ENCODE results near the gene CST1. TPM values are rescaled to one million over a fixed set of nuclear protein-coding genes. Genes with fewer than 3 reads are reported as not detected.

Gene CST1
- total RNA-seq, 1 experiment from 2014 or later: 1.7 TPM

- Histone ChIP-seq H3K14ac (ENCODE audit: insufficient read depth, low read length) (no peak overlapping the region), H3K4me2 (ENCODE audit: insufficient read depth, insufficient read length, low read length) (no peak overlapping the region), H3K27ac (ENCODE audit: insufficient read length, low read depth, low read length) (no peak overlapping the region), H3K9ac (ENCODE audit: extremely low read depth, insufficient read length, low read length) (no peak overlapping the region), H3K4me1 (ENCODE audit: insufficient read depth, low read length) (no peaks in the 10 kb centered on the region; the same call in 1 of the 2 replicates), H3K9me3 (ENCODE audit: control insufficient read depth, low read depth, low read length) (no peaks in the 10 kb centered on the region), H2AFZ (ENCODE audit: low read length) (no peak overlapping the region), H3K79me2 (ENCODE audit: insufficient read depth, low read length) (no peaks in the 10 kb centered on the region), H2BK120ac (ENCODE audit: low read depth, low read length, poor library complexity, severe bottlenecking) (no peak overlapping the region), H3T11ph (ENCODE audit: low read length) (no peak overlapping the region), H2AK5ac (ENCODE audit: insufficient read length, low read length) (no peak overlapping the region), H2BK5ac (ENCODE audit: insufficient read length, low read length) (no peak overlapping the region), H3K27me3 (ENCODE audit: insufficient read depth, low read length) (peaks cover 31% of the 10 kb centered on the region), H3K18ac (ENCODE audit: insufficient read length, low read depth, low read length) (no peak overlapping the region), H4K91ac (ENCODE audit: insufficient read length, low read depth, low read length) (no peak overlapping the region), H3K23ac (ENCODE audit: insufficient read length, low read depth, low read length) (no peak overlapping the region), H3K79me1 (ENCODE audit: insufficient read depth, low read depth, low read length, poor library complexity, severe bottlenecking) (no peaks in the 10 kb centered on the region), H4K8ac (replicated peaks; ENCODE audit: insufficient read length, low read depth, low read length) (no peak overlapping the region), H3K23me2 (ENCODE audit: insufficient read length, low read depth, low read length, poor library complexity, severe bottlenecking) (no peaks in the 10 kb centered on the region), H4K5ac (ENCODE audit: insufficient read length, low read depth, low read length) (no peak overlapping the region), H3K4ac (ENCODE audit: low read depth, low read length) (no peak overlapping the region), H2BK20ac (ENCODE audit: low read depth, low read length, poor library complexity, severe bottlenecking) (no peak overlapping the region), H2BK12ac (ENCODE audit: insufficient read length, low read depth, low read length) (no peak overlapping the region), H2BK15ac (ENCODE audit: low read depth, low read length) (no peak overlapping the region), H4K20me1 (ENCODE audit: control insufficient read depth, insufficient read depth, insufficient read length) (no peaks in the 10 kb centered on the region), H3K56ac (ENCODE audit: insufficient read length, low read depth, low read length) (no peak overlapping the region)
- peaks cover 37 to 45% of the 10 kb centered on the region in 2 experiments for H3K4me1 Mint-ChIP-seq
- H3K4me3 Mint-ChIP-seq: no peak overlapping the region; a peak in 1 of 5 replicates
- DNase-seq: no peak
- H3K9me3 Mint-ChIP-seq: peaks cover 0 to 5% of the 10 kb centered on the region in 2 experiments; a peak in 3 of 5 replicates
- WGBS (ENCODE audit: extremely low coverage, insufficient read length, low lambda C conversion rate): no CpG with 5 or more reads among the region's 2 CpGs
- no peak for TF ChIP-seq CTCF (conservative IDR thresholded peaks at IDR 0.05)
- no peak overlapping the region for H3K27ac Mint-ChIP-seq
- peaks cover 98% of the 10 kb centered on the region for H3K27me3 Mint-ChIP-seq (ENCODE audit: low read depth)
- H3K36me3 Mint-ChIP-seq (ENCODE audit: insufficient read depth in 1 of 3, low read depth in 3 of 3): no peaks in the 10 kb centered on the region; a peak in 1 of 7 replicates
These were observed 2.9 kb upstream of the CST1 start for GRCh38 chr20:23753589-23753988.
